HEK293 (cell line): ENCODE data around the gene PIN4.

ENCODE experiments used
- CTCF ChIA-PET: fragments of 350-600 bp; formaldehyde crosslinking; extraction: SDS; loops from one replicate; lab custom pipeline; 2021; ENCODE audit warnings: antibody characterized with exemption; lab: Yijun Ruan, JAX
- POLR2A ChIA-PET: fragments of 300-600 bp; formaldehyde crosslinking; extraction: SDS; loops from one replicate; lab custom pipeline; 2020; ENCODE audit warnings: antibody characterized with exemption, inconsistent platforms; lab: Yijun Ruan, JAX
- H3K27ac ChIP-seq: fragments of 200-500 bp; sonication (Bioruptor generic); 2 replicates; pipeline ENCODE4 v1.5.1; 2014; ENCODE audit warnings: low read depth, low read length, control low read depth, inconsistent platforms; ENCODE audit errors: extremely low read depth
- H3K36me3 ChIP-seq, 2 experiments: fragments of 200-500 bp in 1 of 2; sonication (Bioruptor generic) in 1 of 2; 1 replicate in 1 of 2; 2 replicates in 1 of 2; pipeline ENCODE4 v1.5.1; 2014 to 2017; ENCODE audit warnings: inconsistent platforms in 2 of 2, low read length in 2 of 2; ENCODE audit not compliant: control insufficient read depth in 2 of 2, insufficient read depth in 1 of 2
- H3K4me1 ChIP-seq: fragments of 200-500 bp; sonication (Bioruptor generic); 2 replicates; pipeline ENCODE4 v1.5.1; 2014; ENCODE audit warnings: mild to moderate bottlenecking, low read length, inconsistent platforms; ENCODE audit not compliant: control insufficient read depth, insufficient read depth
- H3K4me3 ChIP-seq: 2 replicates; pipeline ENCODE4 v1.5.1; 2011; ENCODE audit warnings: low read depth, mild to moderate bottlenecking, control low read depth, low read length, moderate library complexity
- H3K9me3 ChIP-seq: fragments of 200-500 bp; sonication (Bioruptor generic); 2 replicates; pipeline ENCODE4 v1.5.1; 2014; ENCODE audit warnings: low read depth, low read length, inconsistent platforms; ENCODE audit not compliant: control insufficient read depth, insufficient read depth
- AEBP2 ChIP-seq: fragments of 450-650 bp; formaldehyde crosslinking; IDR thresholded peaks from 2 replicates; pipeline ENCODE4 v1.5.1; 2016; ENCODE audit warnings: missing biosample characterization, missing genetic modification characterization, borderline replicate concordance
- BCL11B ChIP-seq: fragments of 450-650 bp; formaldehyde crosslinking; IDR thresholded peaks from 2 replicates; pipeline ENCODE4 v1.5.1; 2016; ENCODE audit warnings: low read depth, missing biosample characterization, missing genetic modification characterization
- ELK4 ChIP-seq: IDR thresholded peaks from 2 replicates; pipeline ENCODE4 v1.6.1; 2011; ENCODE audit warnings: mild to moderate bottlenecking, low read depth, low read length, borderline replicate concordance
- GFI1B ChIP-seq: fragments of 450-650 bp; formaldehyde crosslinking; IDR thresholded peaks from 2 replicates; pipeline ENCODE4 v1.5.1; 2016; ENCODE audit warnings: missing biosample characterization, missing genetic modification characterization
- GLI2 ChIP-seq: fragments of 450-650 bp; formaldehyde crosslinking; IDR thresholded peaks from 2 replicates; pipeline ENCODE4; 2017; ENCODE audit warnings: missing biosample characterization, missing genetic modification characterization, low read depth, borderline replicate concordance
- HOXD13 ChIP-seq: sonication (generic); formaldehyde crosslinking; IDR thresholded peaks from 2 replicates; pipeline ENCODE4 v1.8.0; 2022; ENCODE audit warnings: missing genetic modification reagents, borderline replicate concordance
- OVOL3 ChIP-seq: fragments of 450-650 bp; formaldehyde crosslinking; IDR thresholded peaks from 2 replicates; pipeline ENCODE4 v1.5.1; 2016; ENCODE audit warnings: missing biosample characterization, missing genetic modification characterization
- ZBTB49 ChIP-seq: fragments of 450-650 bp; formaldehyde crosslinking; IDR thresholded peaks from 2 replicates; pipeline ENCODE4 v1.5.1; 2016; ENCODE audit warnings: missing biosample characterization, missing genetic modification characterization, low read depth
- ZFP3 ChIP-seq: fragments of 450-650 bp; formaldehyde crosslinking; IDR thresholded peaks from 2 replicates; pipeline ENCODE4 v1.5.1; 2016; ENCODE audit warnings: low read depth, missing biosample characterization, missing genetic modification characterization
- ZNF132 ChIP-seq: fragments of 450-650 bp; formaldehyde crosslinking; IDR thresholded peaks from 2 replicates; pipeline ENCODE4 v1.5.1; 2017; ENCODE audit warnings: missing biosample characterization, missing genetic modification characterization, borderline replicate concordance
- ZNF146 ChIP-seq: fragments of 450-650 bp; formaldehyde crosslinking; IDR thresholded peaks from 2 replicates; pipeline ENCODE4 v1.5.1; 2016; ENCODE audit warnings: missing biosample characterization, missing genetic modification characterization
- ZNF169 ChIP-seq: fragments of 450-650 bp; formaldehyde crosslinking; IDR thresholded peaks from 2 replicates; pipeline ENCODE4 v1.5.1; 2016; ENCODE audit warnings: missing biosample characterization, missing genetic modification characterization
- ZNF23 ChIP-seq: fragments of 450-650 bp; formaldehyde crosslinking; IDR thresholded peaks from 2 replicates; pipeline ENCODE4 v1.5.1; 2016; ENCODE audit warnings: missing biosample characterization, missing genetic modification characterization, borderline replicate concordance
- ZNF26 ChIP-seq: fragments of 450-650 bp; formaldehyde crosslinking; IDR thresholded peaks from 2 replicates; pipeline ENCODE4 v1.5.1; 2016; ENCODE audit warnings: missing biosample characterization, missing genetic modification characterization
- ZNF292 ChIP-seq: fragments of 450-650 bp; formaldehyde crosslinking; IDR thresholded peaks from 2 replicates; pipeline ENCODE4 v1.5.1; 2016; ENCODE audit warnings: low read depth, missing biosample characterization, missing genetic modification characterization, borderline replicate concordance
- ZNF48 ChIP-seq: fragments of 450-650 bp; formaldehyde crosslinking; IDR thresholded peaks from 2 replicates; pipeline ENCODE4 v1.5.1; 2016; ENCODE audit warnings: missing biosample characterization, missing genetic modification characterization
- ZNF544 ChIP-seq: fragments of 450-650 bp; formaldehyde crosslinking; IDR thresholded peaks from 2 replicates; pipeline ENCODE4 v1.5.0; 2017; ENCODE audit warnings: missing biosample characterization, missing genetic modification characterization
- ZNF555 ChIP-seq: fragments of 450-650 bp; formaldehyde crosslinking; conservative IDR thresholded peaks from 2 replicates; pipeline ENCODE4 v1.5.1; 2017; ENCODE audit warnings: missing biosample characterization, mild to moderate bottlenecking, missing genetic modification characterization, inconsistent platforms
- ZNF560 ChIP-seq: fragments of 450-650 bp; formaldehyde crosslinking; IDR thresholded peaks from 2 replicates; pipeline ENCODE4 v1.5.1; 2017; ENCODE audit warnings: missing biosample characterization, missing genetic modification characterization, borderline replicate concordance
- ZNF621 ChIP-seq: fragments of 450-650 bp; formaldehyde crosslinking; IDR thresholded peaks from 2 replicates; pipeline ENCODE4 v1.5.1; 2017; ENCODE audit warnings: missing biosample characterization, missing genetic modification characterization
- TF ChIP-seq, protein P1 (sequence below): fragments of 450-650 bp; formaldehyde crosslinking; IDR thresholded peaks from 2 replicates; pipeline ENCODE4 v1.5.1; 2016; ENCODE audit warnings: missing biosample characterization, missing genetic modification characterization
- TF ChIP-seq, protein P2 (sequence below): fragments of 450-650 bp; formaldehyde crosslinking; conservative IDR thresholded peaks from 2 replicates; pipeline ENCODE4 v1.5.1; 2016; ENCODE audit warnings: low read depth, missing biosample characterization, missing genetic modification characterization

PIN4 gene

GRCh38 chrX:72143609-72143907 is 38.0 kb upstream of the PIN4 start (continued):
- TF ChIP-seq ZNF48 (tag by site-specific recombination) = no peak
- TF ChIP-seq ZNF26 (tag by site-specific recombination) = no peak

- Histone ChIP-seq H3K36me3 (no peaks in the 10 kb centered on the region), H3K4me3 (no peak overlapping the region), H3K4me1 (no peaks in the 10 kb centered on the region), H3K9me3 (no peaks in the 10 kb centered on the region; the same call in 1 of the 2 replicates), H3K27ac (no peak overlapping the region)
- CTCF ChIA-PET = interaction anchor here (1.5 kb wide), 1 partner anchor 18 kb away, joined by 7 read pairs; no protein-coding TSS in a partner anchor
- TF ChIP-seq GLI2 (tag by site-specific recombination) (no peak), ZFP3 (tag by site-specific recombination) (no peak), OVOL3 (no peak), AEBP2 (tag by site-specific recombination) (no peak), ZNF560 (tag by site-specific recombination) (no peak), ZNF621 (tag by site-specific recombination) (no peak), BCL11B (tag by site-specific recombination) (no peak), ZNF146 (tag by site-specific recombination) (no peak), ZNF169 (no peak), ZNF544 (no peak), ZBTB49 (no peak), ZNF132 (no peak), ZNF23 (no peak), ELK4 (no peak), GFI1B (tag by site-specific recombination) (no peak), ZNF555 (tag by site-specific recombination) (no peak), HOXD13 (CRISPR knock-in tag) (no peak), ZNF292 (tag by site-specific recombination) (no peak)
- TF ChIP-seq, protein P1, sequence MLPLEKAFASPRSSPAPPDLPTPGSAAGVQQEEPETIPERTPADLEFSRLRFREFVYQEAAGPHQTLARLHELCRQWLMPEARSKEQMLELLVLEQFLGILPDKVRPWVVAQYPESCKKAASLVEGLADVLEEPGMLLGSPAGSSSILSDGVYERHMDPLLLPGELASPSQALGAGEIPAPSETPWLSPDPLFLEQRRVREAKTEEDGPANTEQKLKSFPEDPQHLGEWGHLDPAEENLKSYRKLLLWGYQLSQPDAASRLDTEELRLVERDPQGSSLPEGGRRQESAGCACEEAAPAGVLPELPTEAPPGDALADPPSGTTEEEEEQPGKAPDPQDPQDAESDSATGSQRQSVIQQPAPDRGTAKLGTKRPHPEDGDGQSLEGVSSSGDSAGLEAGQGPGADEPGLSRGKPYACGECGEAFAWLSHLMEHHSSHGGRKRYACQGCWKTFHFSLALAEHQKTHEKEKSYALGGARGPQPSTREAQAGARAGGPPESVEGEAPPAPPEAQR (tag by site-specific recombination) = no peak
- TF ChIP-seq, protein P2, sequence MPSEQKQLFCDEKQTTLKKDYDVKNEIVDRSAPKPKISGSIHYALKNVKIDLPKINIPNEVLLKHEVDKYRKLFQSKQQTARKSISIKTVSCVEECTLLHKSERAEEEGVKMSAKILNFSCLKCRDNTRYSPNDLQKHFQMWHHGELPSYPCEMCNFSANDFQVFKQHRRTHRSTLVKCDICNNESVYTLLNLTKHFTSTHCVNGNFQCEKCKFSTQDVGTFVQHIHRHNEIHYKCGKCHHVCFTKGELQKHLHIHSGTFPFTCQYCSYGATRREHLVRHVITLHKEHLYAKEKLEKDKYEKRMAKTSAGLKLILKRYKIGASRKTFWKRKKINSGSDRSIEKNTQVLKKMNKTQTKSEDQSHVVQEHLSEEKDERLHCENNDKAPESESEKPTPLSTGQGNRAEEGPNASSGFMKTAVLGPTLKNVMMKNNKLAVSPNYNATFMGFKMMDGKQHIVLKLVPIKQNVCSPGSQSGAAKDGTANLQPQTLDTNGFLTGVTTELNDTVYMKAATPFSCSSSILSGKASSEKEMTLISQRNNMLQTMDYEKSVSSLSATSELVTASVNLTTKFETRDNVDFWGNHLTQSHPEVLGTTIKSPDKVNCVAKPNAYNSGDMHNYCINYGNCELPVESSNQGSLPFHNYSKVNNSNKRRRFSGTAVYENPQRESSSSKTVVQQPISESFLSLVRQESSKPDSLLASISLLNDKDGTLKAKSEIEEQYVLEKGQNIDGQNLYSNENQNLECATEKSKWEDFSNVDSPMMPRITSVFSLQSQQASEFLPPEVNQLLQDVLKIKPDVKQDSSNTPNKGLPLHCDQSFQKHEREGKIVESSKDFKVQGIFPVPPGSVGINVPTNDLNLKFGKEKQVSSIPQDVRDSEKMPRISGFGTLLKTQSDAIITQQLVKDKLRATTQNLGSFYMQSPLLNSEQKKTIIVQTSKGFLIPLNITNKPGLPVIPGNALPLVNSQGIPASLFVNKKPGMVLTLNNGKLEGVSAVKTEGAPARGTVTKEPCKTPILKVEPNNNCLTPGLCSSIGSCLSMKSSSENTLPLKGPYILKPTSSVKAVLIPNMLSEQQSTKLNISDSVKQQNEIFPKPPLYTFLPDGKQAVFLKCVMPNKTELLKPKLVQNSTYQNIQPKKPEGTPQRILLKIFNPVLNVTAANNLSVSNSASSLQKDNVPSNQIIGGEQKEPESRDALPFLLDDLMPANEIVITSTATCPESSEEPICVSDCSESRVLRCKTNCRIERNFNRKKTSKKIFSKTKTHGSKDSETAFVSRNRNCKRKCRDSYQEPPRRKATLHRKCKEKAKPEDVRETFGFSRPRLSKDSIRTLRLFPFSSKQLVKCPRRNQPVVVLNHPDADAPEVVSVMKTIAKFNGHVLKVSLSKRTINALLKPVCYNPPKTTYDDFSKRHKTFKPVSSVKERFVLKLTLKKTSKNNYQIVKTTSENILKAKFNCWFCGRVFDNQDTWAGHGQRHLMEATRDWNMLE (tag by site-specific recombination) = no peak
- POLR2A ChIA-PET = no interaction called here
Observed at GRCh38 chrX:72145181-72145580, 36.4 kb upstream of the PIN4 start.
